Measurements from ENCODE around the gene TRAK1. TPM values are rescaled to one million over a fixed set of nuclear protein-coding genes. Genes with fewer than 3 reads are reported as not detected.

The TRAK1 gene
- polyA plus RNA-seq, 3 donors, result 6.6 to 40.8 (median 7.0) TPM

DNA sequence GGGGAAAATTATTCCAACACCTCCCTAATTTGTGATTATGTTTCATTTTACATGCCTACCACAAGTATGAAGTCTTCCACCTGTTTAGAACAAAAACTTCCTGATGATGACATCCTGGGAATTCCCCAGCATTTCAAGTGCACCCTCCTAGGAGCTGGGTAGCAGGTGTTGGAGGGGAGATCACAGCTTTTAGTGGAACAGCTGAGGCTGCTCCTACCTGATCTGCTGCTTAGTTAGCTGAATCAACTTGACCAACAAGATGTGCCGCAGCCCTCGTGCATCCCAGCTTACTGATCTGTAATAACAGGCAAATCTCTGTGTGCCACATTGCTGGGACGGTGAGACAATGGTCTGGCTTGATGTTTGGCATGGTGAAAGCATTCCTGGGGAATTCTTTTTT lies 29.7 kb downstream of the TRAK1 start:
- Histone ChIP-seq H4K20me1 (ENCODE audit: insufficient read depth, low read length) (peaks cover 68% of the 10 kb centered on the region), H3K4me3 (replicated peaks in 1 of 3; ENCODE audit: low read depth in 2 of 3, low read length in 3 of 3) (no peak overlapping the region), H3K9ac (ENCODE audit: insufficient read depth, low read length, poor library complexity, severe bottlenecking) (no peak overlapping the region), H2AFZ (ENCODE audit: insufficient read depth, low read depth, low read length, poor library complexity, severe bottlenecking) (no peak overlapping the region), H3K27me3 (ENCODE audit: control insufficient read depth in 2 of 2, insufficient read depth in 2 of 2, low read length in 2 of 2) (no peaks in the 10 kb centered on the region), H3K4me1 (ENCODE audit: control insufficient read depth in 1 of 2, insufficient read depth in 2 of 2, low read length in 2 of 2) (peaks cover 34 to 43% of the 10 kb centered on the region in 2 donors), H3K4me2 (replicated peaks; ENCODE audit: extremely low read depth, low read length, poor library complexity, severe bottlenecking) (no peak overlapping the region), H3K9me3 (replicated peaks in 1 of 2; ENCODE audit: control insufficient read depth in 1 of 2, insufficient read depth in 1 of 2, low read length in 2 of 2) (no peaks in the 10 kb centered on the region), H3K36me3 (replicated peaks in 1 of 2; ENCODE audit: control insufficient read depth in 1 of 2, insufficient read depth in 2 of 2, low read length in 2 of 2) (peaks cover 8 to 15% of the 10 kb centered on the region in 2 donors), H3K27ac (ENCODE audit: low read depth in 1 of 2, low read length in 2 of 2) (peak overlapping the region in 1 of 2 donors; percentile 70), H3K79me2 (ENCODE audit: insufficient read depth, low read length) (peaks cover 62% of the 10 kb centered on the region)
- WGBS (ENCODE audit: insufficient coverage), result 96% methylated on average over 3 of the region's 3 CpGs
- peaks cover 0 to 4% (median 0%) of the 10 kb centered on the region in 3 donors for H3K27me3 Mint-ChIP-seq (ENCODE audit: low read depth in 3 of 3)
- H3K9me3 Mint-ChIP-seq, result no peaks in the 10 kb centered on the region
- peaks cover 51% of the 10 kb centered on the region for H3K4me1 Mint-ChIP-seq
- TF ChIP-seq, protein P1, sequence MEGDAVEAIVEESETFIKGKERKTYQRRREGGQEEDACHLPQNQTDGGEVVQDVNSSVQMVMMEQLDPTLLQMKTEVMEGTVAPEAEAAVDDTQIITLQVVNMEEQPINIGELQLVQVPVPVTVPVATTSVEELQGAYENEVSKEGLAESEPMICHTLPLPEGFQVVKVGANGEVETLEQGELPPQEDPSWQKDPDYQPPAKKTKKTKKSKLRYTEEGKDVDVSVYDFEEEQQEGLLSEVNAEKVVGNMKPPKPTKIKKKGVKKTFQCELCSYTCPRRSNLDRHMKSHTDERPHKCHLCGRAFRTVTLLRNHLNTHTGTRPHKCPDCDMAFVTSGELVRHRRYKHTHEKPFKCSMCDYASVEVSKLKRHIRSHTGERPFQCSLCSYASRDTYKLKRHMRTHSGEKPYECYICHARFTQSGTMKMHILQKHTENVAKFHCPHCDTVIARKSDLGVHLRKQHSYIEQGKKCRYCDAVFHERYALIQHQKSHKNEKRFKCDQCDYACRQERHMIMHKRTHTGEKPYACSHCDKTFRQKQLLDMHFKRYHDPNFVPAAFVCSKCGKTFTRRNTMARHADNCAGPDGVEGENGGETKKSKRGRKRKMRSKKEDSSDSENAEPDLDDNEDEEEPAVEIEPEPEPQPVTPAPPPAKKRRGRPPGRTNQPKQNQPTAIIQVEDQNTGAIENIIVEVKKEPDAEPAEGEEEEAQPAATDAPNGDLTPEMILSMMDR (IDR thresholded peaks at IDR 0.05), result no peak
- peak in 1 of 3 donors; percentile 30 for DNase-seq
- H3K4me3 Mint-ChIP-seq, result no peak overlapping the region
- H3K36me3 Mint-ChIP-seq, result peaks cover 21 to 30% of the 10 kb centered on the region in 2 donors
- H3K27ac Mint-ChIP-seq, result peak overlapping the region in 3 of 7 donors; percentile 15 to 62 (median 48)
- intact Hi-C loops (cut with micrococcal nuclease), result no loop called here

DNA sequence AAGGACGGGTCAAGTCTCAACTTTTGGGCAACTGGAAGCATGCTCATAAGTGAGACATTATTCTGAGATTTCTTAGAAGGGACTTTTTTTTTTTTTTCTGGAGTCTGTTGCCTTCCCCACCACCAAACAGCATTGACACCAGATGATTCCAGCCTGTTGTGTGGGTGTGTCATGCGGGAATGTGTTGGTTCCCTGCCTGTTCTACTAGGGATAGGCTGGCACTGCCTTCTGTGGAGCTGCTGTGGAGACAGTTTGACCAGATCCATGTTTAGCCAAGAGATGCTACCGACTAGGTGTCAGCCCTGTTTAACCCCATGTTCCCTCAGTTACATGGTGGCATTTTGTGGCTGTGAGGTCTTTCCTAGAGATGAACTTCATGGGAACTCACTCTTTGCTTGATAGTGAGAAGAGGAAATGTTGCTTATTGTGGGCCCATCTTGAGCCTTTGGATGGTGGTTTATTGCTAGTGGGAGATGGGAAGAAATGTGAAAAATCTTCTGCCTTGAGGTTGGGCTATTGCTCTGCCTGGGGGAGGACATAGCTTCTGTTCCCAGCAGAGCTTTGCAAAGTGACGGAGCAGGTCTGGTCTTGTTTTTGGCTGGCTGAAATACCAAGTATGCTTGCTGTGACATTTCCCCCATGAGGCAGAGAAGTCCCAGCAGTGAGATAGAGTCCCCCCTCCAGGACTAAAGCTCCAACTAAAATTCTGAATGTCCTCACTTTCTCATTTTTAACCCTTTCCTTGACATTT lies 31.3 kb downstream of the TRAK1 start:
- intact Hi-C loops (cut with micrococcal nuclease), result no loop called here
- H3K4me1 ChIP-seq (ENCODE audit: control insufficient read depth in 1 of 2, insufficient read depth in 2 of 2, low read length in 2 of 2), result peaks cover 21 to 27% of the 10 kb centered on the region in 2 donors
- no peak overlapping the region for H3K27ac ChIP-seq (ENCODE audit: low read depth in 1 of 2, low read length in 2 of 2)
- no peaks in the 10 kb centered on the region for H3K9me3 ChIP-seq (replicated peaks in 1 of 2; ENCODE audit: control insufficient read depth in 1 of 2, insufficient read depth in 1 of 2, low read length in 2 of 2)
- no peaks in the 10 kb centered on the region for H3K27me3 ChIP-seq (ENCODE audit: control insufficient read depth in 2 of 2, insufficient read depth in 2 of 2, low read length in 2 of 2)
- H3K4me3 ChIP-seq (replicated peaks in 1 of 3; ENCODE audit: low read depth in 2 of 3, low read length in 3 of 3), result no peak overlapping the region
- TF ChIP-seq, protein P1 (IDR thresholded peaks at IDR 0.05), result no peak
- H3K79me2 ChIP-seq (ENCODE audit: insufficient read depth, low read length), result peaks cover 46% of the 10 kb centered on the region
- 96% methylated on average over 2 of the region's 4 CpGs for WGBS (ENCODE audit: insufficient coverage)
- no peak for DNase-seq
- peaks cover 29 to 38% of the 10 kb centered on the region in 2 donors for H3K36me3 Mint-ChIP-seq
- H3K4me1 Mint-ChIP-seq, result peaks cover 36% of the 10 kb centered on the region
- H3K4me2 ChIP-seq (replicated peaks; ENCODE audit: extremely low read depth, low read length, poor library complexity, severe bottlenecking), result no peak overlapping the region
- H3K27me3 Mint-ChIP-seq (ENCODE audit: low read depth in 3 of 3), result peaks cover 0 to 4% (median 0%) of the 10 kb centered on the region in 3 donors
- H3K9ac ChIP-seq (ENCODE audit: insufficient read depth, low read length, poor library complexity, severe bottlenecking), result no peak overlapping the region
- H3K27ac Mint-ChIP-seq, result no peak overlapping the region
- no peak overlapping the region for H3K4me3 Mint-ChIP-seq
- peaks cover 22 to 31% of the 10 kb centered on the region in 2 donors for H3K36me3 ChIP-seq (replicated peaks in 1 of 2; ENCODE audit: control insufficient read depth in 1 of 2, insufficient read depth in 2 of 2, low read length in 2 of 2)
- no peak overlapping the region for H2AFZ ChIP-seq (ENCODE audit: insufficient read depth, low read depth, low read length, poor library complexity, severe bottlenecking)
- no peaks in the 10 kb centered on the region for H3K9me3 Mint-ChIP-seq
- H4K20me1 ChIP-seq (ENCODE audit: insufficient read depth, low read length), result peaks cover 63% of the 10 kb centered on the region

Measured in CD14-positive monocyte (primary cell).